ENCODE measurements around the gene GNAI2.

DNA sequence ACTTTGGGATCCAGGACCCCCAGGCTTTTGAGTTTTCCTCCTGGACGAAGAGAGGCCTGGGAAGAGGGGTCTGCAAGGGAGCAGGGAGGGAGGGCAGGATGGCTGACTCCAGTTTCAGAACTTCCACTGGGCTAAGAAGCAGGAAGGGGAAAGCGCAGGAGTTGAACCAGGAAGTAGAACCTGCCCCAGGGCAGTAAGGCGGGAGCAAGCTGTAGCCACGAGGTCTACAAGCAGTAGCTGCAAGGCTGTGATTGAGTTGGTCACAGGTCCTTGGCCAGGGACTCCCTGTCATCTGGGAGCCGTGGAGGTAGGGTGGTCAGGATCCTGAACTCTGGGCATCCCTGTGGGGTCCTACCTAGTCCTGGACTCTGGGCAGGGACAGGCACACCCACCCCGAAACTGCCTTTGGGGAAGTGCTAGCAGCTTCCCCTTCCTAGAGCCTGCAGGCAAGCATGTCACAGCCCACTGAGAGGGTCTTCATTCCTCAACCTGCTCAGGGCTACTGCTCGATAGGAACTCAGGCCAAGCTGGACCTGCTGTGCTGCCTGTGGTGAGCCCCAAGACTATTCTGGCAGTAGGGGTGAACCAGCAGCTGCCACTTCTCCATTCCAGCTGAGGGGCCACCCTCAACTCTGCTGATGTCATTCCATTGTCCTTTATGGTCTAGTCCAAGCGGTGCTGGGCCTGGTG, 5.8 kb upstream of the GNAI2 start:
- no peak for TF ChIP-seq FOXM1 (IDR thresholded peaks at IDR 0.05; ENCODE audit: borderline replicate concordance)
- TF ChIP-seq FOXA1 (IDR thresholded peaks at IDR 0.05), result no peak
- no peak for TF ChIP-seq TARDBP (IDR thresholded peaks at IDR 0.05)
- TF ChIP-seq L3MBTL2 (conservative IDR thresholded peaks at IDR 0.05), result no peak
- TF ChIP-seq, protein P1, sequence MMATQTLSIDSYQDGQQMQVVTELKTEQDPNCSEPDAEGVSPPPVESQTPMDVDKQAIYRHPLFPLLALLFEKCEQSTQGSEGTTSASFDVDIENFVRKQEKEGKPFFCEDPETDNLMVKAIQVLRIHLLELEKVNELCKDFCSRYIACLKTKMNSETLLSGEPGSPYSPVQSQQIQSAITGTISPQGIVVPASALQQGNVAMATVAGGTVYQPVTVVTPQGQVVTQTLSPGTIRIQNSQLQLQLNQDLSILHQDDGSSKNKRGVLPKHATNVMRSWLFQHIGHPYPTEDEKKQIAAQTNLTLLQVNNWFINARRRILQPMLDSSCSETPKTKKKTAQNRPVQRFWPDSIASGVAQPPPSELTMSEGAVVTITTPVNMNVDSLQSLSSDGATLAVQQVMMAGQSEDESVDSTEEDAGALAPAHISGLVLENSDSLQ (IDR thresholded peaks at IDR 0.05), result no peak
- no peak for TF ChIP-seq SP1 (IDR thresholded peaks at IDR 0.05)
- no peak for TF ChIP-seq ZNF384 (IDR thresholded peaks at IDR 0.05)
- TF ChIP-seq SUZ12 (IDR thresholded peaks at IDR 0.05), result no peak
- no peak for TF ChIP-seq NFRKB (IDR thresholded peaks at IDR 0.05)
- TF ChIP-seq FOXK2 (IDR thresholded peaks at IDR 0.05), result no peak
- no peak for TF ChIP-seq HDGF (IDR thresholded peaks at IDR 0.05; ENCODE audit: borderline replicate concordance)
